ENCODE results near the gene DLGAP3.

DNA sequence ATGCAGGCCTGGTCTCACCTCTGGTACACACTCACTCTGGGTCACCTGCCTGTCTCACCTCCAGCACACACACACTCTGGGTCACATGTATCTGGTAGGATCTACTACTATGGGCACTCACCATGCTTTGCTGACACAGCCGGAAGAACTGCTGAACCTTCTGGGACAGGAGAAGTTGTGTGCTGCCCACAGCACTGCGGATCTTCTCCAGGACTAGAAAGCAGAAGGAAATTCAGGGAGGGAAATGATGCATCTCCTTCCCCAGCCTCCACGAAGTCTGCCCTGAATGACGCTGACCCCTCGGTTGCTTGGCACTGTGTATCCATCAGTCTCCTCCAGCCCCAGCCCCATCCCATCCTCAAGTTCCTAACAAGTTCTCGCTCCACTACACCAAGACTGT lies 62.0 kb downstream of the DLGAP3 start:
- TF ChIP-seq, protein P1, sequence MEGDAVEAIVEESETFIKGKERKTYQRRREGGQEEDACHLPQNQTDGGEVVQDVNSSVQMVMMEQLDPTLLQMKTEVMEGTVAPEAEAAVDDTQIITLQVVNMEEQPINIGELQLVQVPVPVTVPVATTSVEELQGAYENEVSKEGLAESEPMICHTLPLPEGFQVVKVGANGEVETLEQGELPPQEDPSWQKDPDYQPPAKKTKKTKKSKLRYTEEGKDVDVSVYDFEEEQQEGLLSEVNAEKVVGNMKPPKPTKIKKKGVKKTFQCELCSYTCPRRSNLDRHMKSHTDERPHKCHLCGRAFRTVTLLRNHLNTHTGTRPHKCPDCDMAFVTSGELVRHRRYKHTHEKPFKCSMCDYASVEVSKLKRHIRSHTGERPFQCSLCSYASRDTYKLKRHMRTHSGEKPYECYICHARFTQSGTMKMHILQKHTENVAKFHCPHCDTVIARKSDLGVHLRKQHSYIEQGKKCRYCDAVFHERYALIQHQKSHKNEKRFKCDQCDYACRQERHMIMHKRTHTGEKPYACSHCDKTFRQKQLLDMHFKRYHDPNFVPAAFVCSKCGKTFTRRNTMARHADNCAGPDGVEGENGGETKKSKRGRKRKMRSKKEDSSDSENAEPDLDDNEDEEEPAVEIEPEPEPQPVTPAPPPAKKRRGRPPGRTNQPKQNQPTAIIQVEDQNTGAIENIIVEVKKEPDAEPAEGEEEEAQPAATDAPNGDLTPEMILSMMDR (IDR thresholded peaks at IDR 0.05; ENCODE audit: low read depth, low read length, missing input control), result no peak
- TF ChIP-seq RAD21 (IDR thresholded peaks at IDR 0.05), result no peak
- no peak for TF ChIP-seq NR2F2 (IDR thresholded peaks at IDR 0.05)
- TF ChIP-seq GABPA (IDR thresholded peaks at IDR 0.05 in 1 of 2, conservative IDR thresholded peaks at IDR 0.05 in 1 of 2), result no peak
- no peak for TF ChIP-seq REST (IDR thresholded peaks at IDR 0.05)
- no peak for TF ChIP-seq FOXA1 (IDR thresholded peaks at IDR 0.05)
- TF ChIP-seq, protein P2, sequence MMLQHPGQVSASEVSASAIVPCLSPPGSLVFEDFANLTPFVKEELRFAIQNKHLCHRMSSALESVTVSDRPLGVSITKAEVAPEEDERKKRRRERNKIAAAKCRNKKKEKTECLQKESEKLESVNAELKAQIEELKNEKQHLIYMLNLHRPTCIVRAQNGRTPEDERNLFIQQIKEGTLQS (IDR thresholded peaks at IDR 0.05), result no peak
- no peak for TF ChIP-seq SP1 (IDR thresholded peaks at IDR 0.05)
- no peak for TF ChIP-seq YY1 (IDR thresholded peaks at IDR 0.05)

Measured in liver (tissue), 3 donors.